ENCODE measurements around the gene LRR1. TPM values are rescaled to one million over a fixed set of nuclear protein-coding genes. Genes with fewer than 3 reads are reported as not detected.

LRR1 gene
- total and polyA plus RNA-seq, 9 of the 15 experiments (the other 6 are each of a cell fraction or from before 2014, with no cell fraction given): 26.5 to 58.1 (median 31.8) TPM

DNA sequence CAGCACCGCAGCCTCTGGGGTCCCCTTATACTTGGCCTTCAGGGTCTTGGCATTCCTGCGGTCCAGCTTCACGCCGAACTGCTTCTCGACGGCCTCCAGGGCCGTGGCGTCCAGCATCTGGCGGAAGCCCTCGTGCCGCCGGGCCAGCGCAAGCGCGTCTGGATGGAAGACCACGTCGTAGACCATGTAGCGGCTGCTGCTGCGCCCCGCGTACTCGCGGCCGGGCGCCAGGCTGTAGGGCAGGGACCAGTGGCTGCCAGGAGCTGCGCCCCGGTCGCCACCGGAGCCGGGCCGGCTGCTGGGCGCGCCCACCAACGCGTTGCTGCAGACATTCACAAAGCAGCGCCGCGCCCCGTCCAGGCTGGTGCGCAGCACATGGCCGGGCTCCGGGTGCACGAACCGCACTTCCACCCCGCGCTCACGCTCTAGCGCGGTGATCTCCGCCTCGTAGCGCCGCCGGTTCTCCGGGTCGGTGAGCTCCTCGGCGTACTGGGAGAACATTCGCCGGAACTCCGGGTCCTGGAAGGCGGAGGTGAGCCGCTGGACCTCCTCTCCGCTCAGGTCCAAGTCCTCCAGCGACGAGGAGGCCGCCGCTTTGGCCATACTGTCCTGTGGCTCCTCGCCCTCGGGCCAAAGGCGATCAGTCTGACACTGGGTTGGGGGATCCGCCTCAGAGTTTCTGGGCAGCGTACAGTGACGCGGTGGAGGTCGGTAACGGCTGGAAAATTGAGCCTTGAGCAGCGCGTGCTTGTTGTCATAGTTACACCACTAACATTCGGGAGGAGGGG, 36.0 kb downstream of the LRR1 start, which contains the start of gene DNAAF2 (continued):
- no peak for TF ChIP-seq TAF15 (IDR thresholded peaks at IDR 0.05; ENCODE audit: low read depth, low read length)
- 0 out of 2 replicates have a peak, but pooled peaks have one; percentile 25 for TF ChIP-seq ZNF12 (CRISPR knock-in tag; IDR thresholded peaks at IDR 0.05)
- TF ChIP-seq, protein P1, sequence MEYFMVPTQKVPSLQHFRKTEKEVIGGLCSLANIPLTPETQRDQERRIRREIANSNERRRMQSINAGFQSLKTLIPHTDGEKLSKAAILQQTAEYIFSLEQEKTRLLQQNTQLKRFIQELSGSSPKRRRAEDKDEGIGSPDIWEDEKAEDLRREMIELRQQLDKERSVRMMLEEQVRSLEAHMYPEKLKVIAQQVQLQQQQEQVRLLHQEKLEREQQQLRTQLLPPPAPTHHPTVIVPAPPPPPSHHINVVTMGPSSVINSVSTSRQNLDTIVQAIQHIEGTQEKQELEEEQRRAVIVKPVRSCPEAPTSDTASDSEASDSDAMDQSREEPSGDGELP (CRISPR knock-in tag; IDR thresholded peaks at IDR 0.05; ENCODE audit: borderline replicate concordance): peak; percentile 13; the same call in 1 of the 2 replicates
- 0 out of 2 replicates have a peak, but pooled peaks have one; percentile 7 for TF ChIP-seq MBD2 (IDR thresholded peaks at IDR 0.05; ENCODE audit: borderline replicate concordance, low read depth)
- peak; percentile 56; the same call in 1 of the 2 replicates for TF ChIP-seq POLR2A (conservative IDR thresholded peaks at IDR 0.05)
- TF ChIP-seq YY1 (IDR thresholded peaks at IDR 0.05; ENCODE audit: borderline replicate concordance in 1 of 3, control insufficient read depth in 1 of 3, extremely low read depth in 1 of 3, insufficient read depth in 3 of 3, insufficient read length in 1 of 3, insufficient replicate concordance in 2 of 3, low read depth in 1 of 3, low read length in 2 of 3): peak in 1 of 3 experiments; percentile 10
- peak; percentile 93 for TF ChIP-seq NCOA6 (IDR thresholded peaks at IDR 0.05)
- TF ChIP-seq, protein P2, sequence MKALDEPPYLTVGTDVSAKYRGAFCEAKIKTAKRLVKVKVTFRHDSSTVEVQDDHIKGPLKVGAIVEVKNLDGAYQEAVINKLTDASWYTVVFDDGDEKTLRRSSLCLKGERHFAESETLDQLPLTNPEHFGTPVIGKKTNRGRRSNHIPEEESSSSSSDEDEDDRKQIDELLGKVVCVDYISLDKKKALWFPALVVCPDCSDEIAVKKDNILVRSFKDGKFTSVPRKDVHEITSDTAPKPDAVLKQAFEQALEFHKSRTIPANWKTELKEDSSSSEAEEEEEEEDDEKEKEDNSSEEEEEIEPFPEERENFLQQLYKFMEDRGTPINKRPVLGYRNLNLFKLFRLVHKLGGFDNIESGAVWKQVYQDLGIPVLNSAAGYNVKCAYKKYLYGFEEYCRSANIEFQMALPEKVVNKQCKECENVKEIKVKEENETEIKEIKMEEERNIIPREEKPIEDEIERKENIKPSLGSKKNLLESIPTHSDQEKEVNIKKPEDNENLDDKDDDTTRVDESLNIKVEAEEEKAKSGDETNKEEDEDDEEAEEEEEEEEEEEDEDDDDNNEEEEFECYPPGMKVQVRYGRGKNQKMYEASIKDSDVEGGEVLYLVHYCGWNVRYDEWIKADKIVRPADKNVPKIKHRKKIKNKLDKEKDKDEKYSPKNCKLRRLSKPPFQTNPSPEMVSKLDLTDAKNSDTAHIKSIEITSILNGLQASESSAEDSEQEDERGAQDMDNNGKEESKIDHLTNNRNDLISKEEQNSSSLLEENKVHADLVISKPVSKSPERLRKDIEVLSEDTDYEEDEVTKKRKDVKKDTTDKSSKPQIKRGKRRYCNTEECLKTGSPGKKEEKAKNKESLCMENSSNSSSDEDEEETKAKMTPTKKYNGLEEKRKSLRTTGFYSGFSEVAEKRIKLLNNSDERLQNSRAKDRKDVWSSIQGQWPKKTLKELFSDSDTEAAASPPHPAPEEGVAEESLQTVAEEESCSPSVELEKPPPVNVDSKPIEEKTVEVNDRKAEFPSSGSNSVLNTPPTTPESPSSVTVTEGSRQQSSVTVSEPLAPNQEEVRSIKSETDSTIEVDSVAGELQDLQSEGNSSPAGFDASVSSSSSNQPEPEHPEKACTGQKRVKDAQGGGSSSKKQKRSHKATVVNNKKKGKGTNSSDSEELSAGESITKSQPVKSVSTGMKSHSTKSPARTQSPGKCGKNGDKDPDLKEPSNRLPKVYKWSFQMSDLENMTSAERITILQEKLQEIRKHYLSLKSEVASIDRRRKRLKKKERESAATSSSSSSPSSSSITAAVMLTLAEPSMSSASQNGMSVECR (CRISPR knock-in tag; IDR thresholded peaks at IDR 0.05): peak; percentile 75
- TF ChIP-seq ZNF444 (CRISPR knock-in tag; IDR thresholded peaks at IDR 0.05): no peak
- 0 out of 2 replicates have a peak, but pooled peaks have one; percentile 31 for TF ChIP-seq HDAC2 (IDR thresholded peaks at IDR 0.05)
- peak; percentile 27; the same call in 1 of the 2 replicates for TF ChIP-seq SREBF1 (IDR thresholded peaks at IDR 0.05; ENCODE audit: borderline replicate concordance, low read depth, low read length)
- TF ChIP-seq SIN3A (IDR thresholded peaks at IDR 0.05; ENCODE audit: borderline replicate concordance in 2 of 2, control insufficient read depth in 1 of 2, low read depth in 2 of 2, low read length in 2 of 2): peak in 1 of 2 experiments; percentile 84; a peak in 1 of 4 replicates
- TF ChIP-seq MYC (IDR thresholded peaks at IDR 0.05; ENCODE audit: low read depth, low read length): peak; percentile 82
- no peak for TF ChIP-seq MYC (CRISPR knock-in tag; IDR thresholded peaks at IDR 0.05; ENCODE audit: borderline replicate concordance, low read depth)
- TF ChIP-seq POLR2G (IDR thresholded peaks at IDR 0.05; ENCODE audit: low read depth, low read length): peak; percentile 6
- TF ChIP-seq HLTF (IDR thresholded peaks at IDR 0.05): no peak
- TF ChIP-seq U2AF1 (optimal IDR thresholded peaks at IDR 0.05; ENCODE audit: low read depth, low read length): peak; percentile 16
- TF ChIP-seq ATF1 (CRISPR knock-in tag; IDR thresholded peaks at IDR 0.05): no peak
- no peak; the same call in 1 of the 2 replicates for TF ChIP-seq ATF1 (tag; IDR thresholded peaks at IDR 0.05)
- peak; percentile 26 for TF ChIP-seq HMGN3 (IDR thresholded peaks at IDR 0.05; ENCODE audit: borderline replicate concordance, extremely low read depth, insufficient read length, low read depth, low read length)
- peak; percentile 7; the same call in 1 of the 2 replicates for TF ChIP-seq ELF1 (tag; IDR thresholded peaks at IDR 0.05)
- TF ChIP-seq CEBPB (tag; IDR thresholded peaks at IDR 0.05): no peak

Measured in K562 (cell line).